ENCODE results near the gene FRMD6.

DNA sequence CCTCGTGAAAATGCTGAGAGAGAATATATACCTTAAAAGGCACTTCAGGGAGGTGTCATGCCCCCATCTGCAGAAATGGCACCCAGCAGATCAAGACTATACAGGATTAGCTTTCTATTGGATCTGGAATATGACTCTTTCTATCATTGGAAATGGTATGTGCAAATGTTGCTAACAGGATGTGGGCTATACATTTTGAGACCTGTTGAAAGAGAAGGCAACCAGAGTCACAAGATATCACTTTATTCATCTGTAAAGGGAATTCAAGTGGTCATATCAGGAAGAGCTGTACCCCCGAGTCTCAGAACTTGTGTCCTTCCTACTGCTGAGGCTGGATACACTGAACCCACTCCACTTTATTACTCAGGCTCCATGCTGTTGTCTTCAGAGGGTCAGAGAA lies 46.1 kb upstream of the FRMD6 start:
- TF ChIP-seq CTCF (conservative IDR thresholded peaks at IDR 0.05; ENCODE audit: low read length) (no peak), EZH2phosphoT487 (IDR thresholded peaks at IDR 0.05; ENCODE audit: borderline replicate concordance) (no peak)

Measured in Loucy (cell line).